Measurements from ENCODE around the gene ISOC2.
A peak's percentile ranks its signal among the peaks of the same experiment; 100 is the strongest.
"Not testable (repeated sequence)": the region's sequence is repeated elsewhere in the genome, so short reads cannot be mapped to it uniquely, and the experiment has no call there.

The ISOC2 gene, protein sequence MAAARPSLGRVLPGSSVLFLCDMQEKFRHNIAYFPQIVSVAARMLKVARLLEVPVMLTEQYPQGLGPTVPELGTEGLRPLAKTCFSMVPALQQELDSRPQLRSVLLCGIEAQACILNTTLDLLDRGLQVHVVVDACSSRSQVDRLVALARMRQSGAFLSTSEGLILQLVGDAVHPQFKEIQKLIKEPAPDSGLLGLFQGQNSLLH

DNA sequence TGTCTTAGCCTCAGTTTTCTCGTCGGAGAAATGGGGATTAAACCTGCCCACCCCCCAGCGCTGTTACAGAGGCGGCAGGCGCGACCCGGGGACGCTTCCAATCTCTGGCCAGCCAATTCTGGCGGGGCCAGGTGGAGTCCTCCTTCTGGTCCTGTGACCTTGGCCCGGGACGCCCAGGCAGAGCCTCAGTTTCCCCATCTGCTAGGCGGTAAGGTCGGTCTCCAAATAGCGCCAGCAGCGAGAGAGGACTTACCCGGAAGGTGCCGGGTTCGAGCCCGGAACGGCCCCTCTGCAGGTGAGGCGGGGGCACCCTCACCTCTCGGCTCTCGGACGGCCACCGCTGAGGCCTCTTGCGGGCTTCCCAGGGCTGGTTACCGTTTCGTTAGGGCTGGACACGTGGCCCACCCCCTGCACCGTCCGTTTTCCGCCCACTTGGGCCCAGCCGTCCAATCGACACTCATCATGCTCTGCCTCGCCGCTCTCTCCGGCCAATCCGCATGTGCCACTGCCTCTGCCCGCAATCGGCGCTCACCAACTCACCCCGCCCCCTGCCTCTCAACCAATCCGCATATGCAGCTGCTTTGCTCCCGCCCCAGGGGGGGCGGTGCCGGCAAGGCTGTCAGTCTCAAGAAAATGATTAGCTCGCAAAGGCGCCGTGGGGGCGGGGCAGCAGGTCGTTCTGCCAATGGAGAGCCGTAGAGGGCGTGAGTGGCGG is at the start of gene ISOC2:
ISOC2 (minus strand) TSS at position 384 of the 715 bp plus-strand sequence. CDS start 5,156 bp downstream, outside the sequence.
- peak; percentile 100 for DNase-seq

DNA sequence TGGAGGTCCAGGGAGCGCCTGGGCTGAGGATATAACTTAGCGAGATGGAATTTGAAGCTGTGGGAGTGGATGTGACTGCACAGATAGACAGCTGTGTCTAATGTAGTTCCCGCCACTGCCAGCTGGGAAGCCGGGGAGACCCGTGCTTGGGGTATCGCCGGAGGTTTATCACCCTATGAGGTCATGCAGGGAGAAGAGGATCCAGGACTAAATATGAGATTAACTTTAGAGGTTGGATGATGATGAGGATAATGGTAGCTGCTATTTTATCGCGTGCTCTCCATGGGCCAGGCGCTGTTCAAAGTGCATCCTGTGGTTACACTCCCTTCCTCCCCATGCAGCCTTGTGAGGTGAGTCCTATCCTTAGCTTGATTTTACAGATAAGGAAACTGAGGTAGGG is 46.7 kb upstream of the ISOC2 start:
- no peak for DNase-seq

DNA sequence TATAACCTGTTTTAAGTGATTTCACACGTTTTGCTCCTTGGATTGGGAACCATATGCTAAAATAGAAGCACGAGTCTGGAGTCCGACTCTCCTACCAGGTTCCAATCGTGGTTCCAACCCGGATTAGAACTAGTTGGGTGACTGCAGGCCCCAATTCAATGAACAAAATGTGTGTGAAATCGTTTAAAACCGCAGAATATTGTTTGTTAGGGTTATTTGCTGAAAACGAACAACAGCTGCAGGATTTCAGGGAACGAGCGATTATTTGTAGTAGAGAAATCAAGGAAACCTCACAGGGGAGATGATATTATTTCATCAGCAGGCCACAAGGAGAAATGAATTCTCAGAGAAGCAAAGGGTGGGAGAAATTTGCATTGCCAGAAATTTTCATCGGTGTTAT is 43.5 kb upstream of the ISOC2 start:
- DNase-seq: no peak

DNA sequence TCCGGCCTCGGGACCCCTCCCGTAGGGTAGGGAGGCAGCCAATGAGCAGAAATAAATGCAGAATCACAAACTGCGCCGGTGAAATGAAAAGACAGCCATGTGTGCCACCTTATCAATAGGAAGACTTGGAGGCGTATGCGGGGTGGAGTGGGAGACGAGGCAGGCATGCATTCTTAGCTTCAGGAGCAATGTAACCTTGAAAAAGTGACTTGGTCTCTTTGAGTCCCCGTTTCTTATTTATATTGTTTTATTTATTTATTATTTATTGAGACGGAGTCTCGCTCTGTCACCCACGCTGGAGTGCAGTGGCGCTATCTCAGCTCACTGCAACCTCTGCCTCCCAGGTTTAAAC is 42.8 kb upstream of the ISOC2 start:
- no peak for DNase-seq

DNA sequence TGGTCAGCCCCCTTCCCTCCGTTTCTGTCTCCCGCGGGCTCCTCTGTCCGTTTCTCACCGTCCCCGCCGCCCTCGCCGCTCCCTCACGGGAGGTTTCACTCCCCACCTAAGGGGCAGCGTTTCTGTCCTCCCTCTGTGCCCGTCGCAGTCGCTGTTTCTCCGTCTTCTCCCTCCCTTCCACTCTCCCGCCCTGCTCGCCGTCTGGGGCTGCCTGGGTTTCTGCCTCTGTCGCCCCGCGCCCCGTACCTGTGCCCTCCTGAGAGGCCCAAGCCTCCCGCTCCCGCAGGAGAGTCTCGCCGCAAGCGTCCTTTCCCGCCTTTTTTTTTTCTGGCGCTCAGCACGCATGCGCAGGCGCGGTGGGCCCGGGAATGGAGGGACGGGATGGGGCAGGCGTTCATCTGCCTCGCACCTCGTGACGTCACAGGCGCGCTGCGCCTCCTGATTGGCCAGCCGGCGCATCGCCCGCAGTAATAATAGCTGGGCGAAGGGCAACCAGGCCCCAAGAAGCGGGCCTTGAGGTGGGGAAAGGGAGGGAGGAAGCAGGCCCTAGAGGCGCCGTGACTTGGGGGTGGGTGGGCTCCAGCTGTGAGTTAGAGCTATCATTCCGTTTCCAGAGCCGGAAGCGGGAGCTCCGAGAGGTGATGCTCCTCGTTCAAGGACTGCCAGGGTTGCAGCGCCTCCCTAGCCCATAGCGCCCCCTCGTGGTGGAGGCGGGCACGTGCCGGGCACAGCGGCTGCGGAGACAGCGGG is 42.2 kb upstream of the ISOC2 start:
- DNase-seq: peak; percentile 91

DNA sequence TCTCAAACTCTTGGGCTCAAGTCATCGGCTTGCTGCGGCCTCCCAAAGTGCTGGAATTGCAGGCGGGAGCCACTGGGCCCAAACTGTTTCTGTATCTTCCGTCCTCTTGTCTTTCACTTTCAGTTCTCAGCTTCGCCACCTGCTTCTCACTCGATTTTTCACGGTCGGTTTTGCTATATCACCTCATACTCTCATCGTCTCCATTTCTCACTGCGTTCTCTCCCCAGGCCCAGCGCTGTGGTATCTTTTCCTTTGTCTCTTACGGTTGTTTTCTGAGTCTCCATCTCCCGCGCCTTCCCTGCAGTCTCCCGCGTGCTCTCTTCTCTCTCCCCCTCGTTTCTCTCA is 41.7 kb upstream of the ISOC2 start:
- DNase-seq: no peak

DNA sequence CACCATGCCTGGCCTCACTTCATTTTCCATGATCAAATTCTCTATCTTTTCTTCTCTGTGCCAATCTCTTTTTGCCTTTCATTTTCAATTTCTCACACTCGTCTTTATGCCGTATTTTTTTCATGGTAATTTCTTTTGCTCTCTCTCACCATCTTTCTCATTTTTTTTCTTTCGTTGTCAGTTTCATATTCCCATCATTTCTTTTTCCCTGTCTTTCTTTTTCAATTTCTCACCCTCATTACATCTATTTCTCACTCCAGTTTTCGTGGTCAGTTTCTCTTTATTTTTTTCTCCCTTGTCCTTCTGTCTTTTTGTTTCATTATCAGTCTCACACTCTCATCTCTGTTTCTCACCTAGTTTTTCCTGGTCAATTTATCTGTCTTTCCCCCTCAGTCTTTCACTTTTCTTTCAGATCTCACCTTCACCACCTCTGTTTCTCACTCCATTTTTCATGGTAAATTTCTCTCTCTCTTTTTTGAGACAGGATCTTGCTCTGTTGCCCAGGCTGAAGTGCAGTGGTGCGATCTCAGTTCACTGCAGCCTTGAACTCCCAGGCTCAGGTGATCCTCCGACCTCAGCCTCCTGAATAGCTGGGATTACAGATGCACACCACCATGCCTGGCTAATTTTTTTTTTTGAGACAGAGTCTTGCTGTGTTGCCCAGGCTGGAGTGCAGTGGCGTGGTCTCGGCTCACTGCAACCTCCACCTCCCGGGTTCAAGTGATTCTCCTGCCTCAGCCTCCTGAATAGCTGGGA is 40.9 kb upstream of the ISOC2 start:
- DNase-seq: no peak

DNA sequence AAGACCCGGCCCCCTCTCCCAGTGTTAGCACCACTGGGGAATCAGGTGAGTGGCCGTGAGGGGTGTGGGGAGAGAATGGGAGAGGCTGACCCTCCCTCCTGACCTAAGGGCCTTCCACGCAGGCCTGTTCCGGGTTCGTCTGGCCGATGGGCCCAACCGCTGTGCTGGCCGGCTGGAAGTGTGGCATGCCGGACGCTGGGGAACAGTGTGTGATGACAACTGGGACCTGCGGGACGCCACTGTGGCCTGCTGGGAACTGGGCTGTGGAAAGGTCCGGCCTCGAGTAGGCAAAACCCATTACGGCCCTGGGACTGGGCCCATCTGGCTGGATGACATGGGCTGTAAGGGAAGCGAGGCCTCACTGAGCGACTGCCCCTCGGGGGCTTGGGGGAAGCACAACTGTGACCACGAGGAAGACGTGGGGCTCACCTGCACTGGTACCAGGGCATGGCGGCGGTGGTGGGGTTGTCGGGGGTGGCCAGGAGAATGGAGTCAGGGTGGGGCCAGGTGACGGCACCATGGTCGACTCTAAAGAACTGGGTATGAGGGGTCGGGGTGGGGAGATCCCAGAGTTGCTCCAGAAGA is 39.0 kb upstream of the ISOC2 start:
- no peak for DNase-seq

DNA sequence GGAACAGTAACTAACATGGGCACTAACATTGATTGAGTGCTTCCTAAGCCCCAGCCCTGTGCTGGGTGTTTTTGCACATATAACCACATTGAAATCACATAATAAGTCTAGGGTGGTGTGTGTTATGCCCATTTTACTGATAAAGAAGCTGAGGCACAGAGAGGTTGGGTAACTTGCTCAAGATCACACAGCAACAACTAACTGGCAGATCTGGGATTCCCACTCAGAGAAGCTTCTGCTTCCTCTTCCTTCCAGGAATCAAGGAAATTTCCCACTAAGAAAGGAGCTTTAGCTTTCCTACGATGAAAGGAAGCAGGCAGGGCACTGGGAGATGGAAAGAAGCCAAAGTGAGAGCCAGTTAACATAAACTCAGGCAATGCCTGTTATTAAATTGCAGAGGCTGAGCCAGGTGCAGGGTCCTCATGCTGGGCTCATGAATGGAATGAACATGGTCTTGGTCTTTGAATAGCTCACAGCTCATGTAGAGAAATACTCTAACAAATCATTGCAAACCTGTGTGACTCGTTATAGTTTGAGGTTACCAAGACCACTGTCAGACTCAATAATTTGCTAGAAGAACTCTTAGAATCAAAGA is 36.9 kb upstream of the ISOC2 start:
- no peak for DNase-seq

DNA sequence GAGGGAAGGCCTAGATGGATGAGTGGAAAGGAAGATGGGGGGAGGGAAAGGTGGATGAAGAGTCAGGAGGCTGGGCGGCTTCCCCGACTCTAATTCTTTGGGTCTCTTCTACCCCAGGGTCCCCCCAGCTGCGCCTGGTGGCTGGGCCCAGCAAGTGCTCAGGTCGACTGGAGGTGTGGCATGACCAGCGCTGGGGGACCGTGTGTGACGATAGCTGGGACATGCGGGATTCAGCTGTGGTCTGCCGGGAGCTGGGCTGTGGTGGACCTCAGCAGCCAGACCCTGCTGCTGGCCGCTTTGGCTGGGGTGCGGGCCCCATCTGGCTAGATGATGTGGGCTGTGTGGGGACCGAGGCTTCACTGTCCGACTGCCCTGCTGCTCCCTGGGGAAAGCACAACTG is 36.3 kb upstream of the ISOC2 start:
- DNase-seq: no peak

DNA sequence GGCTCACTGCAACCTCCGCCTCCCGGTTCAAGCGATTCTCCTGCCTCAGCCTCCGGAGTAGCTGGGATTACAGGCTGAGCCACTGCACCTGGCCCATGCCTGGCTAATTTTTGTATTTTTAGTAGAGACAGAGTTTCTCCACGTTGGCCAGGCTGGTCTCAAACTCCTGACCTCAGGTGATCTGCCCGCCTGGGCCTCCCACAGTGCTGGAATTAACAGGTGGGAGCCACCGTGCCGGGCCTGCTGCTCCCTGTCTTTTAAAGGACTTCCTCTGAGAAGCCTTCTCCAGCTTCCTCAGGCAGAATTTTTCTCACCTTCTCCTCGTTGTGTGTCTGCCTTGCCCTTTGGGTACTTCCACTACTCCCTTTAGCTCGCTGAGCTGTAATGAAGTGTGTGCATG is 35.4 kb upstream of the ISOC2 start:
- DNase-seq: not testable (repeated sequence)

DNA sequence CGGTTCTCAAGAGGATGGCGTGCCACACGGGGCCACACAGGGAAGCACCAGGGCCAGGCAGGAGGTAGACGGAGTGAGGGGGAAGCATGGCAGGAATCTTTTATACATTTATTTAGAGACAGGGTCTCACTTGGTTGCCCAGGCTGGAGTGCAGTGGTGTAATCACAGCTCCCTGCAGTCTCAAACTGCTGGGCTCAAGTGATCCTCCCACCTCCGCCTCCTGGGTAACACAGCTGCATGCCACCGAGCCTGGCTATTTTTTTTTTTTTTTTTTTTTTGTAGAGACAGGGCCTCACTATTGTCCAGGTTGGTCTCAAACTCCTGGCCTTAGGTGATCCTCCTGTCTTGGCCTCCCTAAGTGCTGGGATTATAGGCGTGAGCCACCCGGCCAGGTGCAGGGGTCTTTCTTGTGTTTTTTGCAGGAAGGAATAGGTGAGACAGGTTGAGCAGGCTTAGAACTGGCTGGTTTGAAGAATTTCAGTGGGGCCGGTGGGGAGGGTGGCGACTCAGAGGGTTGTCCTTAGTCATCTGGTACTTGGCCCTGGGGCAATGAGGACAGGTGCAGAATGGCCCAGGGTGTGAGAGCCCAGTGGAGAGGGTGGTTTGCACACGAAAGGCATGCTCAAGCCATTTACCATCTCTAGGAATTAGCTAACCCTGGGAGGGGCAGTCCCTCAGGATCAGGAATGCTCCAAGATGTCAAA is 34.4 kb upstream of the ISOC2 start:
- DNase-seq: no peak

DNA sequence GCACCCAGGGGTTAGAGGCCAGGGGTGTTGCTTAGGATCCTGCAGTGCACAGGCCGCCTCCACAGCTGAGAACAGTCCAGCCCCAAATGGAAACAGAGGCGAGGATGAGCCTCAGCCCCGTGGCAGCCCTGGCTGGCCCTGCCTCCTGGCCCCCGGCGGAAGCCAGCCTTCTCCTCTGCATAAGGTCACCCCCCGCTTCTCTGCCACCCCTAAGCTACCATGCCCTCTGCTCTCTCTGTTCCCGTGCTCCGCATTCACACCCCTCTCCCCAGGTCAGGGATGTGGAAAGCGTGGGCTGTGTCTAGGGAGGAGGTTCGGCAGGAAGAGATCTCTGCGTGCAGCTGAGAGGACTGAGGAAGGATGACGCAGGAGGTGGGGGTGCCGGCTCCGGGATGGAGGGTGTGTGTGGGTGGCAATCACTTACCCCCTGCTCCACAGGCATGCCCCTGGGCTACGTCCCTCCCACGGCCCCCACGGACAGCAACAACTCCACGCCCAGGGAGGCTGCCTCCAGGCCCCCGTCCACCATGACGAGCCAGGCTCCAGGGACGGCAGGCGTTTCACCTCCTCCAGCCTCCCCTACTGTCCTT is 32.8 kb upstream of the ISOC2 start:
- no peak for DNase-seq

DNA sequence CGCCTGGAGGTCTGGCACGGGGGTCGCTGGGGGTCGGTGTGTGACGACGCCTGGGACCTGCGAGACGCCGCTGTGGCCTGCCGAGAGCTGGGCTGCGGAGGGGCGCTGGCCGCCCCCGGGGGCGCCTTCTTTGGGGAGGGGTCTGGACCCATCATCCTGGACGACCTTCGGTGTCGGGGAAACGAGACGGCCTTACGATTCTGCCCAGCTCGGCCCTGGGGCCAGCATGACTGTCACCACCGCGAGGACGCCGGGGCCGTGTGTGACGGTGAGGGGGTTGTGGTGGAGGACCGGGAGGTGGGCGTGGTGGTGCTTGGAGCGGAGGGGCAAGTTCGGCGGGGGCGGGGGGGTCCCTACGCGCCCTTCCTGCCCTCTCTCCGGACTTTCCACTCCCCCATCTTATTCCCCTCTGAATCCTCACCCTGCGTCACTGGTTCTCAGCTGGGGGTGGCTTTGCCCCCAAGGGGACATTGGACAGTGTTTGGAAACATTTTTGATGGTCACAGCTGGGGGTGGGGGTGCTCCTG is 32.3 kb upstream of the ISOC2 start:
- DNase-seq: no peak

DNA sequence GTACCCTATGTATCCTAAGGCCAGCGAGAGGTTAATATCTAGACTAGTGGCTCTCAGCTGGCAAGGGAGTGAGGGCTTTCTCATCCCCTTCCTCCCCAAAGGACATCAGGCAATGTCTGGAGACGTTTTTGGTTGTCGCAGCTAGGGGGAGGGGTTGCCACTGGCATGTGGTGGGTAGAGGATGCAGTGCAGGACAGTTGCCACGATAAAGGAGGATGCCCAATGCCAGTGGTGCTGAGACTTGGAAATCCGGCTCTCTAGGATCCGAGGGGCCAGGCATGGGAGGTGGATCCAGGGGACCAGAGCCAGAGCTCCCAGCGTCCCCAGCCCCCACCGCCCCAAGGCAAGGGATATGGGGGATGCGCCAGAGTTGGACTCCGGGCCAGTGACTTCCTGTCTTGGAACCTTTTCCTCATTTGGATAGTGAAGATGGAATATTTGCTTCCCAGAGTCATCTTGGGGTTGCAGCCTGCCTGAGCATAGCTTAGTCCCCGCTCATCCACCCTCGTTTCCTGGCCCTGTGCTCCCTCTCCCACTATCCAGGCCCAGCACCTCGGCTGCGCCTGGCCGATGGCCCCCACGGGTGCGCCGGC is 31.7 kb upstream of the ISOC2 start:
- no peak for DNase-seq

DNA sequence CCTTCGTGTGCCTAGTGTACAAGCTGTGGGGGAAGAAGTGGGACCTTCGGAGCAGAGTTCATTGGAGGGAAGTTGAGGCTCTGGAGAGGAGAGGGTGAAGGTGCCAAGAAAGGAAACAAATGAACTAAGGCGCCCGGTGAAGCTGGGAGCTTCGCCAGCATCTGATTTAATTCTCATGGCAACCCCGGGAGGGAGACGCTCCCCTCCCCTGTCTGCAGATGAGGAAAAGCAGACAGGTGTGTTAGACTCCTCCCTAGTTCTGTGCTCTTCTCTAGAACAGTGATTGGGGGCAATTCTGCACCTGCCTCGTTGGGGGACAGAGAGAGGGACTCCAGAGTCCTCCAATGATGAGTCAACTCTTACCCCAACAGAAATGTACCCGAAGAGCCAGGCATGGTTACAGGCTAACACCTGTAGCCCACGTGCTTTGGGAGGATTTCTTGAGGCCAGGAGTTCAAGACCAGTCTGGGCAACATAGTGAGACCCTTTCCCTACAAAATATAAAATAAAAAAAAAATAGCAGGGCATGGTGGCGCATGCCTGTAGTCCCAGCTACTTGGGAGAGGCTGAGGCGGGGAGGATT is 31.0 kb upstream of the ISOC2 start:
- peak; percentile 85 for DNase-seq

DNA sequence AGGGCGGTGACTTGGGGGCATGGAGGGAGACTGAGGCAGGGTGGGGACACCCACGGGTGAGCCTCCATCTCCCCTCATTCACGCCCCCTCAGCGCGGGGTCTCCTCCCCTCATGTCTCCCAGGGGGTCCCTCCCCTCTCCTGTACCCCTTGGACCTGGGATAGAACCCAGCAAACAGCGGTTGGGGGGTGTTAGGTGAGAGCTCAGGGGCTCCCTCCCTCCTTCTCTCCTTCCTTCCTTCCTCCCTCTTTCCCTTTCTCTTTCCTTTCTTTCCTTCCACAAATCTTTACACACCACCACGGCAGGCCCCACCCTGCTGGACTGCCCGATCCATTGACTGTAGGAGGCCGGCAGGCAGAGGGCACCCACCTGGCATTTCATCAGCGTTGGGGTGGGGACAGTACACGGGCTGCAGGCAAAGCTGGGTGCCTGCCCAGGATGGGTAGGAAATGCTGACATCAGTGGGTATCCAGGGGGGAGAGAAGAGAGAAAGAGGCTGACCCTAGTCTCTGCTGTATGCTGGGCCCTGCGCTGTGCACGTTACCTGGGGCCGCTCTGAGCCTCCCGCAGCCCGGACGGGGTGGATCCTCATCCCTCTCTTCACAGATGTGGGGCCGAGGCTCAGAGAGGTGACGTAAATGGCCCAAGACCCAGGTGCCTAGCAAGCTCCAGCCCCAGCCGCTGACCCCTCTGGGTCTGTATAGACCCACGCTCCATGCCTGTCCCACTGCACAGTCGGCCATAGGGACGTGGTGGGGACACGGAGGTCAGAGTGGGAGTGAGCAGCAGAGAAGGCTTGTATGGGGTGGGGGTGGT is 30.3 kb upstream of the ISOC2 start:
- DNase-seq: peak; percentile 88

DNA sequence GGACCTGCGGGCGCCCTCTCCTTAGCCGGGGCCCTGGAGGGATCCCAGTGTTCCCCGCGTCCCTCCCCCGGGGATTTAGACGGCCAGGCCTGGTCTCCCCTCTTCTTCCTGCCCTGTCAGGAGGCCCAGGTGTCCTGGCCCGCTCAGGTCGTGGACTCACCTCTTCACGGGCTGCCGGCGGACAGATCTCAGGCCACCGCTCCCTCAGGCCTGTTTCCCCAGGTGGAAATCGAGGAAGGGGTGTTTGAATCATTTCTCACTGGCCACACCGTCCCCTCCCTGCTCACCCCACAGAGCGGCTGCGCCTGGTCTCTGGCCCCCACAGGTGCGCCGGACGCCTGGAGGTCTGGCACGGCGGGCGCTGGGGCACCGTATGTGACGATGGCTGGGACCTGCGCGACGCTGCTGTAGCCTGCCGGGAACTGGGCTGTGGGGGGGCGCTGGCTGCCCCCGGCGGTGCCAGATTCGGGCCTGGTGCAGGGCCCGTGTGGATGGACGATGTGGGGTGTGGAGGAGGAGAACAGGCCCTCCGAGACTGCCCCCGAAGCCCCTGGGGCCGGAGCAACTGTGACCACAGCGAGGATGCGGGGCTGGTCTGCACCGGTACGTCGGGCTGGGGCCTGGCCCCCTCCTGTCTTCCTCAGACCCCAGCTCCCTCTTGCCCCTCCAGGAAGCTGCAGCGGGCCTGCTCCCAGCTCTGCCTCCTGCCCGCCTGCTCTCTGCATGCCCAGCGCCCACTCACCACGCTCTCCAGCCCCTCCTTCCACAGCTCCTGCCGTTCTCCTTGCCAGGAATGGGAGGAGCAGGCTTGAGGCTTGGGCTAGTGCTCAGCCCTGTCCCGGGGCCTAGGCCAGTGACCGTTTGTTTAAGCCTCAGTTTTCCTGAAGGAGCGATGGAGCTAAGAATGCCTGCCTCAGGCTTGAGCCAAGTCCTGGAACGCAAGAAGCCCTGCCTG is 29.3 kb upstream of the ISOC2 start:
- DNase-seq: no peak
